HS-27A (cell line): ENCODE measurements around the gene BEND7.

Source experiments
- DNase-seq: peaks from one replicate; pipeline ENCODE4 v3.0.0-alpha.2; 2012; ENCODE audit warnings: low read depth, missing footprints

BEND7 gene

GRCh38 chr10:13520194-13520593 is 8.6 kb downstream of the BEND7 start:
- DNase-seq = no peak

- no peak for DNase-seq
Measured at GRCh38 chr10:13518076-13518692, 10.6 kb downstream of the BEND7 start.

GRCh38 chr10:13517675-13518074 is 11.1 kb downstream of the BEND7 start:
- DNase-seq = no peak

GRCh38 chr10:13516176-13516575 is 12.6 kb downstream of the BEND7 start:
- DNase-seq = no peak

GRCh38 chr10:13515467-13515866 is 13.3 kb downstream of the BEND7 start:
- DNase-seq = no peak

- DNase-seq = no peak
Measured at GRCh38 chr10:13514296-13514695, 14.5 kb downstream of the BEND7 start.

GRCh38 chr10:13512564-13512963 is 16.2 kb downstream of the BEND7 start:
- no peak for DNase-seq

GRCh38 chr10:13511409-13511808 is 17.4 kb downstream of the BEND7 start:
- no peak for DNase-seq

GRCh38 chr10:13505052-13505680 is 23.6 kb downstream of the BEND7 start:
- DNase-seq = no peak

GRCh38 chr10:13503745-13504463 is 24.9 kb downstream of the BEND7 start:
- DNase-seq = peak; percentile 19

- DNase-seq = no peak
Measured at GRCh38 chr10:13502380-13502779, 26.4 kb downstream of the BEND7 start.

GRCh38 chr10:13500201-13500600 is 28.6 kb downstream of the BEND7 start:
- no peak for DNase-seq

- DNase-seq = no peak
Measured at GRCh38 chr10:13499150-13499549, 29.7 kb downstream of the BEND7 start.

- no peak for DNase-seq
Measured at GRCh38 chr10:13496931-13497330, 31.9 kb downstream of the BEND7 start.

- DNase-seq = no peak
Measured at GRCh38 chr10:13496164-13496563, 32.6 kb downstream of the BEND7 start.

GRCh38 chr10:13492493-13493180 is 36.2 kb downstream of the BEND7 start:
- DNase-seq = no peak

GRCh38 chr10:13491747-13492360 is 37.0 kb downstream of the BEND7 start:
- DNase-seq = no peak

- DNase-seq = no peak
Measured at GRCh38 chr10:13490503-13490902, 38.3 kb downstream of the BEND7 start.

GRCh38 chr10:13489035-13489599 is 39.7 kb downstream of the BEND7 start:
- DNase-seq = no peak

- DNase-seq = no peak
Measured at GRCh38 chr10:13485623-13486022, 43.2 kb downstream of the BEND7 start.

GRCh38 chr10:13483951-13484350 is 44.9 kb downstream of the BEND7 start:
- no peak for DNase-seq

GRCh38 chr10:13483073-13483472 is 45.7 kb downstream of the BEND7 start:
- no peak for DNase-seq
